Neural progenitor cell (in vitro differentiated cells): Measurements from ENCODE around the gene MPRIP. TPM values are rescaled to one million over a fixed set of nuclear protein-coding genes. Genes with fewer than 3 reads are reported as not detected.

Experiments
- DNase-seq: peaks from one replicate; pipeline ENCODE4 v3.0.0-alpha.2; 2016; ENCODE audit warnings: low spot score
- H2AFZ ChIP-seq: fragments of 200-600 bp; sonication (generic); replicated peaks from 2 replicates; pipeline ENCODE4 v1.6.1; 2016; ENCODE audit warnings: antibody characterized with exemption
- H3F3A ChIP-seq: fragments of 200-600 bp; sonication (generic); 2 replicates; pipeline ENCODE4 v1.6.1; 2016; ENCODE audit warnings: antibody characterized with exemption, low read depth
- H3K27ac ChIP-seq: fragments of 200-600 bp; sonication (generic); 2 replicates; pipeline ENCODE4 v1.5.1; 2016; ENCODE audit warnings: mild to moderate bottlenecking
- H3K27me3 ChIP-seq: fragments of 200-600 bp; sonication (generic); 2 replicates; pipeline ENCODE4 v1.6.1; 2016; ENCODE audit warnings: mild to moderate bottlenecking, moderate library complexity
- H3K36me3 ChIP-seq: fragments of 200-600 bp; sonication (generic); 2 replicates; pipeline ENCODE4 v1.5.1; 2016
- H3K4me1 ChIP-seq: fragments of 200-600 bp; sonication (generic); 2 replicates; pipeline ENCODE4 v1.6.1; 2016; ENCODE audit warnings: mixed run types
- H3K4me2 ChIP-seq: fragments of 200-600 bp; sonication (generic); 2 replicates; pipeline ENCODE4 v1.6.1; 2016
- H3K4me3 ChIP-seq: fragments of 200-600 bp; sonication (generic); 2 replicates; pipeline ENCODE4 v1.5.1; 2016
- H3K79me2 ChIP-seq: fragments of 200-600 bp; sonication (generic); 2 replicates; pipeline ENCODE4 v1.6.1; 2016; ENCODE audit warnings: low read depth
- H3K9ac ChIP-seq: fragments of 200-600 bp; sonication (generic); 2 replicates; pipeline ENCODE4 v1.6.1; 2016
- H3K9me3 ChIP-seq: fragments of 200-600 bp; sonication (generic); 2 replicates; pipeline ENCODE4 v1.5.1; 2016; ENCODE audit warnings: low read depth
- H4K20me1 ChIP-seq: fragments of 200-600 bp; sonication (generic); 2 replicates; pipeline ENCODE4 v1.6.1; 2016; ENCODE audit warnings: low read depth
- H3K27ac Mint-ChIP-seq: 3 replicates; pipeline ENCODE4 v1.8.0; 2021; ENCODE audit warnings: mixed read lengths
- H3K27me3 Mint-ChIP-seq: 2 replicates; pipeline ENCODE4 v1.8.0; 2022; ENCODE audit warnings: low read depth, mild to moderate bottlenecking, inconsistent platforms, moderate library complexity, mixed read lengths; ENCODE audit not compliant: insufficient read depth
- H3K36me3 Mint-ChIP-seq: 3 replicates; pipeline ENCODE4 v1.8.0; 2021; ENCODE audit warnings: mixed read lengths
- H3K4me1 Mint-ChIP-seq: 3 replicates; pipeline ENCODE4 v1.8.0; 2021; ENCODE audit warnings: mixed read lengths
- H3K4me3 Mint-ChIP-seq: 3 replicates; pipeline ENCODE4 v1.8.0; 2021; ENCODE audit warnings: mild to moderate bottlenecking, moderate library complexity, mixed read lengths
- H3K9me3 Mint-ChIP-seq: 3 replicates; pipeline ENCODE4 v1.8.0; 2020; ENCODE audit warnings: mixed read lengths
- CTCF ChIP-seq: fragments of 200-600 bp; sonication (generic); IDR thresholded peaks from 2 replicates; pipeline ENCODE4 v1.5.1; 2017; ENCODE audit warnings: antibody characterized with exemption, mild to moderate bottlenecking
- EZH2 ChIP-seq: fragments of 200-600 bp; sonication (generic); IDR thresholded peaks from 2 replicates; pipeline ENCODE4 v1.6.1; 2017; ENCODE audit warnings: antibody characterized with exemption, mild to moderate bottlenecking, moderate library complexity
- EZH2phosphoT487 ChIP-seq: fragments of 200-600 bp; sonication (generic); IDR thresholded peaks from 2 replicates; pipeline ENCODE4 v1.6.1; 2017; ENCODE audit warnings: antibody characterized with exemption
- total RNA-seq: library from RNA; depleted of rRNA; stranded (reverse); fragments of >200 nt; gene quantifications from 2 replicates; pipeline ENCODE4 v1.2.3, GENCODE V29; 2015; ENCODE audit warnings: low replicate concordance

The MPRIP gene
- total RNA-seq, 1 donor from 2014 or later = 42.1 TPM

GRCh38 chr17:17198281-17198680 is 156.0 kb downstream of the MPRIP start:
- H3K9me3 ChIP-seq = no peaks in the 10 kb centered on the region
- no peak overlapping the region for H2AFZ ChIP-seq
- no peaks in the 10 kb centered on the region for H4K20me1 ChIP-seq
- no peak overlapping the region for H3K4me2 ChIP-seq
- Mint-ChIP-seq H3K36me3 (no peaks in the 10 kb centered on the region), H3K27ac (no peak overlapping the region), H3K4me3 (no peak overlapping the region), H3K9me3 (no peaks in the 10 kb centered on the region), H3K27me3 (no peaks in the 10 kb centered on the region), H3K4me1 (peaks cover 15% of the 10 kb centered on the region)
- DNase-seq = no peak
- no peak for TF ChIP-seq EZH2
- peaks cover 7% of the 10 kb centered on the region for H3K4me1 ChIP-seq
- no peak overlapping the region for H3K4me3 ChIP-seq
- H3F3A ChIP-seq = no peaks in the 10 kb centered on the region
- H3K27me3 ChIP-seq = no peaks in the 10 kb centered on the region
- no peak overlapping the region for H3K27ac ChIP-seq
- no peaks in the 10 kb centered on the region for H3K79me2 ChIP-seq
- H3K36me3 ChIP-seq = no peaks in the 10 kb centered on the region
- H3K9ac ChIP-seq = no peak overlapping the region

- H3K4me3 Mint-ChIP-seq = no peak overlapping the region
- TF ChIP-seq CTCF = no peak
- no peak for TF ChIP-seq EZH2
- TF ChIP-seq EZH2phosphoT487 = no peak
- no peaks in the 10 kb centered on the region for H3K9me3 Mint-ChIP-seq
Observed at GRCh38 chr17:17200311-17200710, 158.1 kb downstream of the MPRIP start.

GRCh38 chr17:17200831-17201230 is 158.6 kb downstream of the MPRIP start:
- no peaks in the 10 kb centered on the region for H3K9me3 Mint-ChIP-seq
- no peaks in the 10 kb centered on the region for H3K27me3 ChIP-seq
- no peak overlapping the region for H3K27ac ChIP-seq
- no peak overlapping the region for H3K4me2 ChIP-seq
- H3K36me3 Mint-ChIP-seq = no peaks in the 10 kb centered on the region
- DNase-seq = no peak
- no peaks in the 10 kb centered on the region for H3K27me3 Mint-ChIP-seq
- peaks cover 7% of the 10 kb centered on the region for H3K4me1 ChIP-seq
- H3K4me3 ChIP-seq = no peak overlapping the region
- H4K20me1 ChIP-seq = no peaks in the 10 kb centered on the region
- no peaks in the 10 kb centered on the region for H3K9me3 ChIP-seq
- no peaks in the 10 kb centered on the region for H3K79me2 ChIP-seq
- no peak overlapping the region for H2AFZ ChIP-seq
- H3F3A ChIP-seq = no peaks in the 10 kb centered on the region
- TF ChIP-seq EZH2 (no peak), CTCF (no peak)
- H3K4me1 Mint-ChIP-seq = peaks cover 18% of the 10 kb centered on the region
- no peak overlapping the region for H3K4me3 Mint-ChIP-seq
- no peak overlapping the region for H3K27ac Mint-ChIP-seq
- H3K36me3 ChIP-seq = no peaks in the 10 kb centered on the region
- no peak overlapping the region for H3K9ac ChIP-seq

More at GRCh38 chr17:17200311-17200710, 158.1 kb downstream of the MPRIP start:
- no peak overlapping the region for H3K27ac Mint-ChIP-seq
- no peaks in the 10 kb centered on the region for H3K36me3 ChIP-seq
- no peak overlapping the region for H3K27ac ChIP-seq
- no peak overlapping the region for H3K9ac ChIP-seq
- no peaks in the 10 kb centered on the region for H3K9me3 ChIP-seq
- no peaks in the 10 kb centered on the region for H3K27me3 Mint-ChIP-seq
- no peaks in the 10 kb centered on the region for H3K36me3 Mint-ChIP-seq
- H3K4me3 ChIP-seq = no peak overlapping the region
- no peaks in the 10 kb centered on the region for H3K79me2 ChIP-seq
- no peaks in the 10 kb centered on the region for H4K20me1 ChIP-seq
- H2AFZ ChIP-seq = no peak overlapping the region
- H3K4me1 Mint-ChIP-seq = peaks cover 18% of the 10 kb centered on the region
- H3F3A ChIP-seq = no peaks in the 10 kb centered on the region
- H3K4me1 ChIP-seq = peaks cover 7% of the 10 kb centered on the region
- no peak for DNase-seq
- H3K4me2 ChIP-seq = no peak overlapping the region
- no peaks in the 10 kb centered on the region for H3K27me3 ChIP-seq

GRCh38 chr17:17201271-17201670 is 159.0 kb downstream of the MPRIP start:
- Mint-ChIP-seq H3K36me3 (no peaks in the 10 kb centered on the region), H3K27ac (no peak overlapping the region), H3K4me1 (peaks cover 18% of the 10 kb centered on the region), H3K9me3 (no peaks in the 10 kb centered on the region), H3K4me3 (no peak overlapping the region), H3K27me3 (no peaks in the 10 kb centered on the region)
- no peak overlapping the region for H3K4me2 ChIP-seq
- no peak for DNase-seq
- H3K9ac ChIP-seq = no peak overlapping the region
- no peaks in the 10 kb centered on the region for H3F3A ChIP-seq
- no peaks in the 10 kb centered on the region for H3K9me3 ChIP-seq
- H3K79me2 ChIP-seq = no peaks in the 10 kb centered on the region
- no peak for TF ChIP-seq EZH2phosphoT487
- no peak for TF ChIP-seq CTCF
- TF ChIP-seq EZH2 = no peak
- H3K36me3 ChIP-seq = no peaks in the 10 kb centered on the region
- H3K4me3 ChIP-seq = no peak overlapping the region
- H4K20me1 ChIP-seq = no peaks in the 10 kb centered on the region
- H2AFZ ChIP-seq = no peak overlapping the region
- peaks cover 7% of the 10 kb centered on the region for H3K4me1 ChIP-seq
- H3K27me3 ChIP-seq = no peaks in the 10 kb centered on the region
- no peak overlapping the region for H3K27ac ChIP-seq
